HG03159 (cell line): Measurements from ENCODE around the gene RNF111.
A peak's percentile ranks its signal among the peaks of the same experiment; 100 is the strongest.

Experiments used
- ATAC-seq: cut with Tn5 transposase; IDR thresholded peaks from one replicate; pipeline ENCODE4 v1.9.1; 2021; ENCODE audit warnings: mild to moderate bottlenecking, moderate library complexity; ENCODE audit not compliant: unreplicated experiment

The RNF111 gene

DNA sequence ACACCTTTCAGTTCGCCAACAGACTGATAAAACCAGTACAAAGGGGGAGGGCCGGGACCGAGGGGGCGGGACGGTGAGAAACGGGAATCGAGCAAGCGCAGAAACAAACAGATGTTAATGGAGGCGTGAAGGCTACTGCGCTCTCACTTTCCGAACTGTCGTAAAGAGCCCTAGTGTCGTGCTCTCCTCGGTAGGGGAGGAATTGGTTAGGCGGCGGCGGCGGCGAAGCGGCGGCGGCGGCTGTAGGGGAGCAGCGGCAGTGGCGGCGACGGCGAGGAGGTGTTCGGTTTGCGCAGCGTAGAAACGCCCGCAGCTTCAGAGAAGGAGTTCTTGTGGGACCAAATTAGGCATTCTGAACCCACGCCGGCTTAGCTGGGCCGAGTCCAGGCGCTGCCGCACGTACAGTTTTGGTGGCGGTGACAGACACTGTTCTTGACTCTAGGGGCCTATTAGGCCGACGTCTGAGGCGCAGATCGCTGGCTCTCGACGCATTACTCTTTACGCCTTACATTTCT lies at the start of gene RNF111:
RNF111 (plus strand) TSS at position 173 of the 515 bp plus-strand sequence. CDS start 43,160 bp downstream, outside the sequence.
- ATAC-seq: peak; percentile 79

DNA sequence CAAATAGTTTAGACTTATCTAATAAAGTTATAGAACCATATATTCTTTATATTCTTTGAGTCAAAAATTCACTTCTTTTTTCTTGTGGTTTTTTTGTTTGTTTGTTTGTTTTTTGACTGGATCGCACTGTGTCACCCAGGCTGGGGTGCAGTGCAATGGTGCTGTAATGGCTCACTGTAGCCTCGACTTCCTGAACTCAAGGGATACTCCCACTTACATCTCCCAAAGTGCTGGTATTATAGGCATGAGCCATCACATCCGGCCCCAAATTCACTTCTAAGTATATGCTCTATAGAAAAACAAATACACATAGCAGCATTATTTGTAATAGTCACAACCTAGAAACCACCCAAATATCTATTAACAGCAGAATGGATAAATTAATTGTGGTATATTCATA lies 40.3 kb upstream of the RNF111 start:
- ATAC-seq: no peak

DNA sequence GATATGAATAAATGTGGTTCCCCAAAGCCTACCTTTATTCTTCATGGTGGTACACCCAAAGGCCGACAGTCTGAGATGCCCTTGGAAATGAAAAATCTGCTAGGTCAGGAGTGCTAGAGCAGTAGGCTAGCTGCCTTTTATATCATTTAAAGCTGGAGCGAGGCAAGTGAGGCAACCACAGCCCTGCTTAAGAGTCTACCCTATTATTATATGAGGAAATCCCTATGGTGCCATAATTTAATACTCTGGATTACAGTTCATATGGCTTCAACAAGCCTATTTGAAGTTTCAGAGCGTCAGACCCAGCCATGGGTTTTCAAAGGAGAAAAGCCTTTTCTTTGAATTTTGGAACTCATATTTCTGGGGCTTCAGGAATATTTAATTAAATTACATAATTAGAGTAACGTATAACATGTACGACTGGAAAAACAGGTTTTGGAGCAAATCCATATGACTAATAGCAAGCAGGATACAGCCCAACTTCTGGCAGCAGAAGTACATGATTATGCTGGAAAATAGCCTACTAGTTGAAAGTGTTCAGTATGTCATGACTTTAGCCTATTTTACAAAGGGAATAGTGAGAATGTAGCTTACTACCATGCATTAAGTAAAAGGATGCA lies 36.0 kb upstream of the RNF111 start:
- no peak for ATAC-seq

DNA sequence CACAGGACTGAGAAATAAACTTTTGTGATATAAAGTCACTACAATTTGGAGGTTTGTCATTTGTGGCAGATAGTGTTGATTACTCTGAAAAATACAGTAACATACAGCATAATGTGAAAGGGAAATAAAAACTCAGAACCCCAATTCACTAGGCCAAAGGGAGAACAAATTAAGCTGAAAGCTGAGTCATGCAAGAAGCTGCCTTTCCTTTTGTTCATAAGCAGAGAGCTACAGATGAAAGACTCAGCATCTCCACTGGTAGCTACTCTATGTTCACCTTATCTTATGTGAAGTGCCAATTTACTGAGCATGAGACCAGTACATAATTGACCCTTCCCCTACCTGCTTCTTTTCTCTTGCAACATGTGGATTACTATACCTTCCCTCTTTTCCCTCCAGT lies 34.7 kb upstream of the RNF111 start:
- no peak for ATAC-seq

DNA sequence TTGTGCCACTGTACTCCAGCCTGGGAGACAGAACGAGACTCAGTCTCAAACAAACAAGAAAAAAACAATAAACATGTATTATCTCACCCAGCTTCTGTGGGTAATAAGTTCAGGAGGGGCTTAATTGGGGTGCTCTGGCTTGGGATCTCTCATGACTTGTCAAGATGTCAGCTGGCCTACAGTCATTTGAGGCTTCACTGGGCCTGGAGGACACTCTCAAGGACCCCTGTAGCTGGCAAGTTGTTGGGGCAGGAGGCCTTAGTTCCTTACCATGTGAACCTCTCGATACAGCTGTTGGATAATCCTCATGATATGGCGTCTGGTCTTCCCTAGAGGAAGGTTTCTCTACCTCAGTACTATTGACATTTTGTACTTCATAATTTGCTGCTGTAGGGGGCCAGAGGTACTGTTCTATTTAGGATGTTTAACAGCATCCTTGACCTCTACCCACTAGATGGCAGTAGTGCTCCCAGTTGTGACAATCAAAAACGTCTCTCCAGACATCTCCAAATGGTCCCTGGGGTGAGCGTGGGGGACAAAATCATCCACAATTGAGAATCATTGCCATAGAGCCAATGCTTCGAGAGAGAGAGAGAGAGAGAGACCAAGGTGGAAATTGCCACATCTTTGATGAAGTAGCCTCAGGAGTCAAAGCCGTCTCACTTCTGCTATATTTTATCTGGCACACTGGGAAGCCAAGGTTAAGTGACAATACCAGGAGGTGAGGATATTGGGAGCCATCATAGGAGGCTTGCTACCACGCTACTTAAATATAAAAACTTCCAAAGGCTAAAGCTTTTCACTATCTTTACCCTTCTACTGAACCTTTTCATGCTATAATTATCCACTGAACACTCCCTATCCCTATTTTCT lies 30.1 kb upstream of the RNF111 start:
- peak; percentile 61 for ATAC-seq

DNA sequence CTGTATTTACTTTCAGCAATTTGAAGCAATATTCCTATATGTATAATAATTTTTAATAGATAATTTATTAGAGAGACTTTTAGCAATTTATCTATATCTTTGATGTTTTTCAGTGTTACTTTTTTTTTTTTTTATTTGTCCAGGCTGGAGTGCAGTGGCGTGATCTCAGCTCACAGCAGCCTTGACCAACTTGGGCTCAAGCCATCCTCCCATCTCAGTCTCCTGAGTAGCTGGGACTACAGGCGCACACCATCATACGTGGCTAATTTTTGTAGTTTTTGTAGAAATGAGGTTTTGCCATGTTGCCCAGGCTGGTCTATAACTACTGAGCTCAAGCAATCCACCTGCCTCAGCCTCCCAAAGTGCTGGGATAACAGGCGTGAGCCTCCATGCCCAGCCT lies 28.7 kb upstream of the RNF111 start:
- ATAC-seq: no peak

DNA sequence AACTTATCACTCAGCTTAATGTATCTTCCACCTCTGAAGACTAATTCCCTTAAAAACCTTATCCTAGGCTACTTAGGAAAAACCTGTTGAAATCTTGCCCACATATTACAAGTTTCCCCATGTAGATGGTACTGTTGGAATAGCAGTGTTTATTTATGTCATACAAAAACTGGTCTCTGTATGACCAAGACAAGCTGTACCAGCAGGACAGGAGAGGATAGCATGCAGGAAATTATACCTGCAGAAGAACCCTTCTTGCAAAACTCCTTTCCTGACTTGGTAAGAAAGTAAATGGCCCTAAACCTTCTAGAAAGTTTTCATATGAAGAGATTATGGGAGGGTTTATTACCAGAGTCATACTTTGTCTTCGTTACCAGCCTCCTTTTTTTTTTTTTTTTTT lies 25.3 kb upstream of the RNF111 start:
- no peak for ATAC-seq

DNA sequence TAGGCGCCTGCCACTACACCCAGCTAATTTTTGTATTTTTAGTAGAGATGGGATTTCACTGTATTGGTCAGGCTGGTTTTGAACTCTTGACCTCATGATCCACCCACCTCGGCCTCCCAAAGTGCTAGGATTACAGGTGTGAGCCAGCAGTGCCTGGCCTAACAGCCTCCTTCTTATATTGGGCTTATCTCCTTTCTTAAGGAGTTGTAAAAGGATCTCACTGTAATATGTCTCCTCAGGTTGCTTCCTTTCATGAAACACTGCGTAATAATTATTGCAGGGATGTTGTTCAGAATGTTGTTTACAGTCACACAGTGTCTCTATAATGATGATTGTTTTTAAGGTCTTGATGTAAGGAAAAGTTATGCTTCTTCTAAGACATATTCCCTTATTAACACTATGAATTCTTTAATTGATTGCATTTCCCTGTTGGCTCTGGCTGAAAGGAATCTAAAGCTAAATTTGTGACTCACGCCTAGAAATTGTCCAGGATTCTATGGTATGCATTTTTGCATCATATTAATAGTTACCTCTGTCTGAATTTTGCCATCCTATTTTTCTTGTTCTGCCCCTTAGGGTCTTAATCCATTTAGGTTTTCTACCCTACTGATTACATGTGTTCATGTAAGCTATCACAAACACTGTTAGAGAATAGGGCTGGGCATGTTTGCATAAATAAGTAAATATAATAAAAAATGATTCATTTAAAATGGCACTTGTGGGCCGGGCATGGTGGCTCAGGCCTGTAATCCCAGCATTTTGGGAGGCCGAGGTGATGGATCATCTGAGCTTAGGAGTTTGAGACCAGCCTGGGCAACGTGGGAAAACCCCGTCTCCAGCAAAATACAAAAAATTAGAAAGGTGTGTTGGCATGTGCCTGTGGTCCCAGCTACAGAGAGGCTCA lies 24.5 kb upstream of the RNF111 start:
- ATAC-seq: no peak

DNA sequence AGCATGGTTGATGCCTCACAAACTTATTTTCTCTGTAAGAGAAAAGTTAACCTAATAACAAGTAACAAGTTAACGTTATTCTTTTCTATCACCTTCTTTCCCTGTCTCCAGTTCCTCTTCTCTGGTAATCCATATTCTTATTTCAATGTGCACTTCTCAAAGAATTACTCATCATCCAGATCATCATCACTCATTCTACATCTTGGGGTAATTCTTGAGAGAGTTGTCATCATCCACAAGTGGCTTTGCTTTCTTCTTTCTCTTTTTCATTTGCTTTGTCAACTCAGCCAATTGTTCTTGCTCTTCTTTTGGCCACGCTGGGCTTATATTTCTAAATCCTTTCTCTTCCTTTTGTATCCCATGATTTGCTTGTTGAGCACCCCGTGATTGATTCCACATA lies 20.8 kb upstream of the RNF111 start:
- no peak for ATAC-seq

DNA sequence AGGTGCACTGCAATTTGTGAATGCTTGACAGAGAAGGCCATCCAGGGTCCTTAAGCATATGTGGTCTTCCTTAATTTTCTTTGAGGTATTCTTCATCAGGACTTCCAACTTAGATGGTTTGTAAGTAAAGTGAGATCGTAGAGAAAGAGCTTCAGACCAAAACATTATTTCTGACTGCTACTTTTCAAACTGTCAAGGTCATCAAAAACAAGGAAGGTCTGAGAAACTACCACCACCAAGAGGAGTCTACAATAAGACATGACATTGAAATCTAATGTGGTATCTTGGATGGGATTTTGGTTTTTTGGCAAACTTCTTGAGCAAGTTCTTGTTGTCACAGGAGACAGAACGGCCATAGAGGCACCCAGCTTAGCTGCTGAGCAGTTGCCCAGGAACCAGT lies 20.0 kb upstream of the RNF111 start:
- no peak for ATAC-seq

DNA sequence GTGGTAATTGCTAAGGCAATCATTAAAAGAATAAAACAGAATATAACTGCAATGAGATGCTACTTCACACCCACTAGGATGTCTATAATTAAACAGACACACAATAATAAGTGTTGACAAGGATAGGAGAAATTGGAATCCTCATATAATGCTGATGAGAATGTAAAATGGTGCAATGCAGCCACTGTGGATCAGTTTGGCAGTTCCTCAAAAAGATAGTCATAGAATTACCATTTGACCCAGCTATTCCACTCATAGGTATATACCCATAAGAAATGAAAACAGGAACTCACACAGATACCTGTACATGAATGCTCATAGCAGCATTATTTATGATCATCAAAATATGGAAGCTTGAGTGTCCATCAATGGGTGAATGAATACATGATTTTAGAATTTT lies 9.6 kb upstream of the RNF111 start:
- no peak for ATAC-seq

DNA sequence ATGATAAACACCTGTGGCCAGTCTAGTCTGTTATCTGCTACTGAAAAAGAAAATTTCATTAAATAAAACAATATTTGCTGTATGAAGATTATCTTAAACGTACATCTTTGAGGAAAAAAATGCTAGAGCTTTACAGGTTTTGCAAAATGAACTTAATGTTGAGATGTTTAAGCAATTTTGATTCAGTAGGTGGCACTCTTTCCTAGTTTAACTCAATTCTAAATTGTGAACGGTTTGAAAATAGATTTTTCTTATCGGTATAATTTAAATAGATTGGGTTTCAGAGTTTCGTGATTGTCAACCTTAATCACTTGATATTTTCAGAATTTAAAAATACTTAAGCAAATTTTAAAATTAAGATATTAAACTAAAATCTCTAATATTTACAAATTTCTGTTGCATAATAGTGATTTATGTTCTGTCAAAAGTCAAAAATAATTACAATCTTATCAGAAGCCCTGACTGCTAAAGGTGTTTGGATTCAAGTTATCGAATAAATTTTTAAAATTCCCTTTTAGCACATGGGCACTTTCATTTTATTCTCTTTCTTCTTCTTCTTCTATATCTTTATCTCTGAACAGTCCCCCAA lies 7.0 kb upstream of the RNF111 start:
- ATAC-seq: no peak

DNA sequence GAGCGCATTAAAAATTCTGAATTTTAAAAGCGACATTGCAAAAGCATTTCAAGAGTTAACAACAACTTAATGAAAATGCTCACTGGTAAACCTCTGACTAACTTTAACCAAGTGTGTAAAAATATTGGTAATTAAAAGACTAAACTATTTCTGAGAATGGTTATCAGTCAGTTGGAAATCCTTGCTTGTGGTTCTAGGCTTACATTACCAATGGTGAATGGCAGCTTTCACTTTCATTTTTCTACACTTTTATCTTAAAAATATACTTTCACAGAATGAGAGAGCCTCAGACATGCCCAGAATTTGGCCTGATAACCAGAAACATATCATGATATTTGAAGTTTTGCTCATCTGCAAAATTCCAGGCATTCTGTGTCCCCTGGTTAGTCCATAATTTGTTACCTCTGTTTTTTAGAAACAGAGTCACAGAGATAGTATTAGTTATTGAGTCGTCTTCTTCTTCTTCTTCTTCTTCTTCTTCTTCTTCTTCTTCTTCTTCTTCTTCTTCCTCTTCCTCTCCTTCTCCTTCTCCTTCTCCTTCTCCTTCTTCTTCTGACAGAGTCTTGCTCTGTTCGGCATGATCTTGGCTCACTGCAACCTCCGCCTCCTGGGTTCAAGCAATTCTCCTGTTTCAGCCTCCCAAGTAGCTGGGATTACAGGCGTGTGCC lies 5.5 kb upstream of the RNF111 start:
- no peak for ATAC-seq

DNA sequence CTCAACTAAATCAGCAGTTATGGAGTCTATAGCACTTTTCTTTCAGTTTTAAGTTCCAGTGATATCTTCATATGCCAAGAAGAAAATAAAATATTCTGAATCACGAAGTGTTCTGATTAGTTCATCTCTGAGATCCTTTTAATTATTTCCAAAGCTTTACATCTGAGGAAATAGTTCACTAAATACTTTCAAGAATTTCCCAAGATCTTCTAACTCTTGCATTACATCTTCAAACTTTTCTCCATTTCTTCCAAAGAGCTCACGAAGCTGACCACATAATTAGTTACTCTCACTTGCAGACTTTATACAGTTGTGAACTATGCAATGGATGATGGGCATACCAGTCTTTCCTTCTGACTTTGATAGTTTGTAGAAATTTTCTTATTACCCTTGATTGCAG lies 4.2 kb upstream of the RNF111 start:
- no peak for ATAC-seq

DNA sequence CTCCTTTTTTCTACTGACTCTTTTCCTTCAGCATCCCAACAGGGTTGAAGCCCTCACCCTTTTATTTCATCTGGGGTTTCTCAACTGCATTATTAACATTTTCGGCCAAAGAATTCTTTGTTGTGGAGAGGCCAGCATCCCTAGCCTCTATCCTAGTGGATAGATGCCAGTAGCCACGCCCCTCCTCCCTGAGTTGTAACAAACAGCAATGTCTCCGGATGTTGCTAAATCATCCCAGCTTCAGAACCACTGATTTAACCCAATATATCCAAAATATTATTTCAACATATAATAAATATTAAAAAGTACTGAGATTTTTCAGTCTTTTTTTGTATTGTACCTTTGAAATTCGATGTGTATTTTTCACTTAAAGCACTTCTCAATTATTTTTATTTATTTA lies 2.0 kb upstream of the RNF111 start:
- no peak for ATAC-seq

DNA sequence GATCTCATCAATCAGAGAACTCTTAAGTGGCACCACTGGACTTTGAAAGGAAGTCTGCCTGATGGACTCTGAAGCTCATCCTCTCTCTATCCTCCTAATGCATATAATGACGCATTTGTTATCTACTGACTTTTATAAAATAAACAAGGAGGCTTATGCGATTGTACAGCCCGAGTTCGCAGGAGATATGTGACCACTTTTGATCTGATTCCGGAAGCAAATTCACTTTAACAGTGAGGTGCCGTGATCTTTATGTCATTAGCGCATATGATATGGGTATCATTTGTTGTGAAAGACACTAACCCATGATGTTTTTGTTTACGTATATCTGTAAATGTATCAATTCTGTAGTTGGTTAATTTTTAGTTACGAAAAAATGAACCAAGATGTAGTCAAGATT lies 427 bp upstream of the RNF111 start:
- ATAC-seq: peak; percentile 5

DNA sequence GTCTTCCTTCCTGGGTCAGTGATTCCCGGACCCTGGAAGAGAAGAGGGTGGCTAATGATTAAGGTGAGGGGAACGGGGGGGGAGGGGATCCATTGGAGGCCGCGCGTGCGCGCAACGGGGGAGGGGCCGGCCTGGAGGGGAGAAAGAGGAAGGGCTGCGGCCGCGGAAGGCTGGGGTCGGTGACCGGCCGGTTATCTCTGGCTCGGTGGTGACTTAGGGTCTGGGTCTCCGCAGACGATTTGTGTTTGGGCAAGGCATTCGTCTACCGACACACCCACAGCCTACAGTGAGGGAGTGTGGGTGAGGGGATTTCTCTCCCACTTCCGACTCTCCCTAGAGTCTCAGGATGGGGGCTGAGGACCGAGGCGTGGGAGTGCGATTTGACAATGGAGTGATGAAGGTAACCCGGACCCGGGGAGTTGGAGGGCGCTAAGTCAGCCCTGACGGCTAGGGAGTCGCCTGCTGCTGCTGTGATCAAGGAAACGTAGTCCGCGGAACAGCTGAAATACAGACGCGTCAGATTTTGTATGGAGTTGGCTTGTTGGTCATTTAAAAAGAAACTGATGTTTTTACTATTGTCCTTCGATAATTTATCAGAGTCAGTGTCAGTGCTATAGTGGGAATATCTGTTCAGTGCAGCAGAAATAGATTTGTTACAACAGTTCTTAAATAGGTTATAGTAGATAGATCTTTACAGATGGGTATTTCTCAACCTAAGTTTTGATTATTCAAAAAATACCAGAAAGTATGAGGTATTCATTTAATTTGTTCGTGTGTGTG lies 733 bp downstream of the RNF111 start:
- ATAC-seq: peak; percentile 40

DNA sequence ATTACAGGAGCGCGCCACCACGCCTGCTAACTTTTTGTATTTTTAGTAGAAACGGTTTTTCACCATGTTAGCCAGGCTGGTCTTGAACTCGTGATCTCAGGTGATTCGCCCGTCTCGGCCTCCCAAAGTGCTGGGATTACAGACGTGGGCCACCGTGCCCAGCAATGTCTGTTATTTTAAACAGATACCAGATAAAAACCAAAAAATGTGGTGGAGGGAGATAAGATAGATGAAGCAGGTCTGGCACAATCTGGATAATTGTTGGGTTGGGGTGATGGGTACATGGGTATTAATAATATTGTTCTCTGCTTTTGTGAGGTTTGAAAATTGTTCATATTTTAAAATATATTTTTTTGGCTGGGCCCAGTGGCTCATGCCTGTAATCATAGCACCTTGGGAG lies 4.7 kb downstream of the RNF111 start:
- ATAC-seq: no peak

DNA sequence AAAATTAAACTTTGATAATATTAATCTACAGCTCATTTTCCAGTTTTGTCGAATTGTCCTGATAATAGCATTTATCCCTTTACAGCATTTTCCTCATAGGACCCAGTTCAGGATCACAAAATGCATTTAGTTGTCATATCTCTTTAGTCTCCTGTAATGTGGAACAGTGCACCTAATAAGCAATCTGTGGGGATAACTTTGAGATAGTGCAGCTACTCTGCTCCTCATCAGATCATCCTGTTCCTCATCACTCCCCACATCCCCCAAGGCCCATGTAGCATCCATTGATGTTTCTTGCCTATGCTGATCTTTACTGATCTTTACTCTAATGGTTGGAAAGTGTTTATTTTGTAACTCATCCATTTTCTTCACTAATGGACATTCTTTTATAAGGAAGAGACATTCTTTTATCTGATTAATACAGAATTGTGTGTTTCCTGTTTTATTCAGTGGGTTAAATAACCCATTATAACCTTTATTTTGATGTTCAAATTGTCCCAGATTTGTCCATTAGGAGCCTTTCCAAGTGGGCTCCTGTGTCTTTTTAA lies 7.5 kb downstream of the RNF111 start:
- no peak for ATAC-seq
